HepG2 (cell line): ENCODE measurements around the gene EPHA2. TPM values are rescaled to one million over a fixed set of nuclear protein-coding genes. Genes with fewer than 3 reads are reported as not detected.
A peak's percentile ranks its signal among the peaks of the same experiment; 100 is the strongest.

Experiments
- CHD2 ChIP-seq: IDR thresholded peaks from 2 replicates; pipeline ENCODE4 v1.6.1; 2011; ENCODE audit warnings: low read depth, low read length, improper control_type of control experiment
- EED ChIP-seq: sonication (generic); formaldehyde crosslinking; IDR thresholded peaks from 2 replicates; pipeline ENCODE4 v1.5.0; 2020; ENCODE audit warnings: mild to moderate bottlenecking, missing genetic modification reagents
- GATA4 ChIP-seq: sonication (generic); IDR thresholded peaks from 2 replicates; pipeline ENCODE4 v1.6.1; 2016; ENCODE audit warnings: antibody characterized with exemption, low read depth, borderline replicate concordance
- GLI4 ChIP-seq: sonication (generic); formaldehyde crosslinking; IDR thresholded peaks from 2 replicates; pipeline ENCODE4 v1.5.1; 2020; ENCODE audit warnings: missing genetic modification reagents, mild to moderate bottlenecking, moderate library complexity, borderline replicate concordance
- HDAC6 ChIP-seq: fragments of 200-600 bp; sonication (generic); IDR thresholded peaks from 2 replicates; pipeline ENCODE4 v1.7.0; 2017; ENCODE audit warnings: mild to moderate bottlenecking, antibody characterized with exemption, low read length, low read depth
- JARID2 ChIP-seq: sonication (generic); formaldehyde crosslinking; IDR thresholded peaks from 2 replicates; pipeline ENCODE4 v1.8.1; 2023; ENCODE audit warnings: missing genetic modification reagents, inconsistent platforms; ENCODE audit not compliant: insufficient replicate concordance
- JUND ChIP-seq: sonication (generic); formaldehyde crosslinking; IDR thresholded peaks from 2 replicates; pipeline ENCODE4 v1.8.0; 2022; ENCODE audit warnings: mild to moderate bottlenecking, missing genetic modification reagents
- KDM3A ChIP-seq: IDR thresholded peaks from 2 replicates; pipeline ENCODE4 v1.6.1; 2018; ENCODE audit warnings: low read depth, missing compliant biosample characterization
- MAX ChIP-seq: IDR thresholded peaks from 2 replicates; pipeline ENCODE4 v1.6.1; 2012; ENCODE audit warnings: inconsistent platforms
- MTA1 ChIP-seq: sonication (generic); formaldehyde crosslinking; IDR thresholded peaks from 2 replicates; pipeline ENCODE4 v1.4.0; 2020; ENCODE audit warnings: missing genetic modification reagents, mild to moderate bottlenecking, borderline replicate concordance
- PCBP1 ChIP-seq: fragments of 200-400 bp; formaldehyde crosslinking; IDR thresholded peaks from 2 replicates; pipeline ENCODE4 v1.6.1; 2017; ENCODE audit warnings: mild to moderate bottlenecking, low read depth, low read length, borderline replicate concordance
- PRPF4 ChIP-seq: fragments of 200-400 bp; formaldehyde crosslinking; IDR thresholded peaks from 2 replicates; pipeline ENCODE4 v1.6.1; 2016; ENCODE audit warnings: low read length, low read depth; ENCODE audit not compliant: poor library complexity, severe bottlenecking
- RAD21 ChIP-seq: fragments of 450-650 bp; formaldehyde crosslinking; IDR thresholded peaks from 2 replicates; pipeline ENCODE4 v1.5.0; 2020; ENCODE audit warnings: mild to moderate bottlenecking
- REST ChIP-seq, 2 experiments: IDR thresholded peaks; 2 replicates each; pipeline ENCODE4 v1.6.1; 2011 to 2012; ENCODE audit warnings: low read length in 2 of 2, borderline replicate concordance in 1 of 2, low read depth in 1 of 2, mild to moderate bottlenecking in 1 of 2, moderate library complexity in 1 of 2
- SMAD1 ChIP-seq: sonication (generic); formaldehyde crosslinking; IDR thresholded peaks from 2 replicates; pipeline ENCODE4 v1.4.0; 2020; ENCODE audit warnings: missing genetic modification reagents, low read depth, mild to moderate bottlenecking, borderline replicate concordance
- SMARCC2 ChIP-seq: fragments of 450-650 bp; IDR thresholded peaks from 2 replicates; pipeline ENCODE4 v1.6.1; 2017; ENCODE audit warnings: antibody characterized with exemption, mild to moderate bottlenecking
- SNAPC2 ChIP-seq: sonication (generic); formaldehyde crosslinking; IDR thresholded peaks from 2 replicates; pipeline ENCODE4 v1.8.1; 2022; ENCODE audit warnings: mild to moderate bottlenecking, missing genetic modification reagents
- SOX5 ChIP-seq: IDR thresholded peaks from 2 replicates; pipeline ENCODE4 v1.6.1; 2016; ENCODE audit warnings: borderline replicate concordance
- TOE1 ChIP-seq: sonication (generic); formaldehyde crosslinking; IDR thresholded peaks from 2 replicates; pipeline ENCODE4 v1.4.0; 2020; ENCODE audit warnings: mild to moderate bottlenecking, missing genetic modification reagents
- ZBTB1 ChIP-seq: sonication (generic); formaldehyde crosslinking; IDR thresholded peaks from 2 replicates; pipeline ENCODE4 v1.4.0; 2020; ENCODE audit warnings: missing genetic modification reagents, borderline replicate concordance
- ZBTB21 ChIP-seq: sonication (generic); formaldehyde crosslinking; IDR thresholded peaks from 2 replicates; pipeline ENCODE4 v1.4.0; 2020; ENCODE audit warnings: missing genetic modification reagents
- ZKSCAN1 ChIP-seq: fragments of 150-350 bp; IDR thresholded peaks from 2 replicates; pipeline ENCODE4 v1.6.1; 2014; ENCODE audit warnings: low read length
- ZMYM2 ChIP-seq: sonication (generic); formaldehyde crosslinking; IDR thresholded peaks from 2 replicates; pipeline ENCODE4 v1.8.0; 2022; ENCODE audit warnings: mild to moderate bottlenecking, missing genetic modification reagents
- ZNF510 ChIP-seq: sonication (generic); formaldehyde crosslinking; IDR thresholded peaks from 2 replicates; pipeline ENCODE4 v1.4.0; 2020; ENCODE audit warnings: low read depth, mild to moderate bottlenecking, missing genetic modification reagents
- ZNF552 ChIP-seq: sonication (generic); formaldehyde crosslinking; IDR thresholded peaks from 2 replicates; pipeline ENCODE4 v1.9.0; 2022; ENCODE audit warnings: missing genetic modification reagents, mild to moderate bottlenecking, borderline replicate concordance
- ZNF598 ChIP-seq: sonication (generic); formaldehyde crosslinking; IDR thresholded peaks from 2 replicates; pipeline ENCODE4 v1.5.1; 2020; ENCODE audit warnings: mild to moderate bottlenecking, missing genetic modification reagents, borderline replicate concordance
- ZNF703 ChIP-seq: sonication (generic); formaldehyde crosslinking; IDR thresholded peaks from 2 replicates; pipeline ENCODE4 v1.5.1; 2020; ENCODE audit warnings: missing genetic modification reagents, mild to moderate bottlenecking, moderate library complexity, borderline replicate concordance
- ZNF841 ChIP-seq: sonication (generic); formaldehyde crosslinking; IDR thresholded peaks from 2 replicates; pipeline ENCODE4 v1.8.1; 2023; ENCODE audit warnings: missing genetic modification reagents, borderline replicate concordance
- polyA plus RNA-seq, 8 experiments: library from polyadenylated mRNA; depleted of rRNA in 3 of 8; stranded (reverse) in 7 of 8; unstranded in 1 of 8; fragments of >200 nt; fragmentation: Illumina TruSeq in 4 of 8; extraction: Trizol in 4 of 8; gene quantifications; 2 replicates each; pipeline versions ENCODE4 v1.2.1 to v1.2.3, GENCODE V29; 2011 to 2016; ENCODE audit warnings: low read depth in 4 of 8, missing spikeins in 1 of 8, mixed read lengths in 1 of 8; ENCODE audit not compliant: insufficient read depth in 1 of 8
- total RNA-seq, 5 experiments: library from RNA; depleted of rRNA; stranded (reverse); fragments of >200 nt; fragmentation: Illumina TruSeq; extraction: Trizol; gene quantifications; 2 replicates each; pipeline ENCODE4 v1.2.3, GENCODE V29; 2016; ENCODE audit warnings: low read depth in 1 of 5

EPHA2 gene
- total and polyA plus RNA-seq, 2 of the 13 experiments (the other 11 are each of a cell fraction or from before 2014, with no cell fraction given): 33.6 to 53.6 TPM

GRCh38 chr1:16178596-16179497 is 23.0 kb upstream of the EPHA2 start (continued):
- peak; percentile 62 for TF ChIP-seq MAX
- peak; percentile 36; the same call in 1 of the 2 replicates for TF ChIP-seq GLI4 (CRISPR knock-in tag)
- TF ChIP-seq SMAD1 (CRISPR knock-in tag): no peak
- no peak; the same call in 1 of the 2 replicates for TF ChIP-seq ZMYM2 (CRISPR knock-in tag)
- TF ChIP-seq HDAC6: no peak
- no peak for TF ChIP-seq PRPF4
- TF ChIP-seq CHD2: no peak
- no peak for TF ChIP-seq ZNF841 (CRISPR knock-in tag)
- TF ChIP-seq ZNF510 (CRISPR knock-in tag): 0 out of 2 replicates have a peak, but pooled peaks have one; percentile 74
- TF ChIP-seq ZBTB21 (CRISPR knock-in tag): peak; percentile 88
- no peak for TF ChIP-seq PCBP1
- TF ChIP-seq REST (IDR thresholded peaks at IDR 0.05; ENCODE audit: borderline replicate concordance in 1 of 2, low read depth in 1 of 2, low read length in 2 of 2): no peak
- TF ChIP-seq ZKSCAN1: no peak
- TF ChIP-seq SOX5 (CRISPR knock-in tag): peak; percentile 49; the same call in 1 of the 2 replicates
- TF ChIP-seq JUND: peak; percentile 67; the same call in 1 of the 2 replicates
- TF ChIP-seq GATA4: no peak
- no peak for TF ChIP-seq RAD21 (CRISPR knock-in tag)
- TF ChIP-seq KDM3A (CRISPR knock-in tag): 0 out of 2 replicates have a peak, but pooled peaks have one; percentile 24
- TF ChIP-seq TOE1: no peak
- no peak for TF ChIP-seq SMARCC2
- no peak; the same call in 1 of the 2 replicates for TF ChIP-seq ZNF598 (CRISPR knock-in tag)
- TF ChIP-seq JARID2: no peak
- TF ChIP-seq ZNF552 (CRISPR knock-in tag): no peak
- peak; percentile 68; the same call in 1 of the 2 replicates for TF ChIP-seq MTA1 (CRISPR knock-in tag)
- no peak for TF ChIP-seq EED (CRISPR knock-in tag)
- no peak for TF ChIP-seq ZBTB1 (CRISPR knock-in tag)
- no peak for TF ChIP-seq ZNF703 (CRISPR knock-in tag)
- TF ChIP-seq SNAPC2 (CRISPR knock-in tag): no peak
